OCI-LY3 (cell line): ENCODE measurements around the gene CDKN1B.

Source experiments
- H2AFZ ChIP-seq: fragments of 200-600, 300-600 bp; shearing (Covaris generic); 2 replicates; pipeline ENCODE4 v1.6.0; 2014; ENCODE audit warnings: antibody characterized with exemption, low read depth, low read length
- H3K27ac ChIP-seq: fragments of 200-600, 300-600 bp; sonication (generic); 2 replicates; pipeline ENCODE4 v1.5.1; 2014; ENCODE audit warnings: mild to moderate bottlenecking, low read length, moderate library complexity, mixed read lengths
- H3K27me3 ChIP-seq: fragments of 200-600, 300-600 bp; sonication (generic); 2 replicates; pipeline ENCODE4 v1.6.1; 2014; ENCODE audit warnings: low read depth, low read length, mixed read lengths
- H3K36me3 ChIP-seq: fragments of 200-600, 300-600 bp; sonication (generic); replicated peaks from 2 replicates; pipeline ENCODE3; 2014; ENCODE audit warnings: low read depth, low read length, mixed read lengths
- H3K4me1 ChIP-seq: fragments of 300-600, 200-600 bp; sonication (generic); 2 replicates; pipeline ENCODE4 v1.6.1; 2014; ENCODE audit warnings: low read length, mixed read lengths
- H3K4me2 ChIP-seq: fragments of 200-600, 300-600 bp; sonication (generic); 2 replicates; pipeline ENCODE4 v1.6.1; 2014; ENCODE audit warnings: low read length, mixed read lengths
- H3K4me3 ChIP-seq: fragments of 300-600, 200-600 bp; sonication (generic); 2 replicates; pipeline ENCODE4 v1.5.1; 2014; ENCODE audit warnings: antibody characterized with exemption, mild to moderate bottlenecking, low read length, moderate library complexity
- H3K79me2 ChIP-seq: fragments of 300-600, 200-600 bp; shearing (Covaris generic); 2 replicates; pipeline ENCODE4 v1.6.1; 2014; ENCODE audit warnings: mild to moderate bottlenecking, low read length, mixed read lengths
- H3K9ac ChIP-seq: fragments of 300-600, 200-600 bp; shearing (Covaris generic); 2 replicates; pipeline ENCODE4 v1.6.0; 2014; ENCODE audit warnings: mild to moderate bottlenecking, low read length, moderate library complexity
- H3K9me3 ChIP-seq: fragments of 200-600, 300-600 bp; shearing (Covaris generic); 2 replicates; pipeline ENCODE4 v1.6.1; 2014; ENCODE audit warnings: low read length, mixed read lengths; ENCODE audit not compliant: insufficient read depth
- H4K20me1 ChIP-seq: fragments of 200-600, 300-600 bp; sonication (generic); 2 replicates; pipeline ENCODE4 v1.6.1; 2016; ENCODE audit warnings: low read length, mixed read lengths; ENCODE audit not compliant: insufficient read depth
- CTCF ChIP-seq: fragments of 200-600, 300-600 bp; sonication (generic); IDR thresholded peaks from 2 replicates; pipeline ENCODE4 v1.5.1; 2014; ENCODE audit warnings: antibody characterized with exemption, low read length, low read depth
- EZH2phosphoT487 ChIP-seq: fragments of 200-600 bp; shearing (Covaris generic); IDR thresholded peaks from 2 replicates; pipeline ENCODE4 v1.6.1; 2018; ENCODE audit warnings: antibody characterized with exemption, mixed run types, low read depth

Gene CDKN1B

GRCh38 chr12:12714276-12715021 is 2.7 kb upstream of the CDKN1B start:
- Histone ChIP-seq H3K9ac (peak overlapping the region; percentile 43), H3K27ac (peak overlapping the region; percentile 29), H4K20me1 (peaks cover 11% of the 10 kb centered on the region; the same call in 1 of the 2 replicates)

DNA sequence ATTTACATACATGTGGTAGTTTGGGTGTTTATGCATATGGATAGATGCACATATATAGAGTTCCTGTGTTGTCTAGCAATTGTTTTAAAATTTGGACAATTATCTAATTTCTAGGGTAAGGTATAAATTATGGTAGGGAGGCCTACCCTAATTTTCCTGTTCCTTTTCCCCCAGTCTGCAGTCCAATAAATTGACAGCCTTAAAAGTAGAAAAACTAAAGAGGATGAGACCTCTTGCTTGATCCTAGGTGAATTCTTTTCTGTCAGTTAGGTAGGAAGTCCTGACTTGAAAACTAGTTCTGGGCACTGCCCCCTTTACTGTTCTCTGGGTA is 2.1 kb upstream of the CDKN1B start:
- Histone ChIP-seq H3K79me2 (peaks cover 29% of the 10 kb centered on the region), H4K20me1 (peaks cover 14% of the 10 kb centered on the region; the same call in 1 of the 2 replicates), H3K4me3 (peak overlapping the region; percentile 97), H3K4me1 (peaks cover 38% of the 10 kb centered on the region), H3K27ac (peak overlapping the region; percentile 96), H2AFZ (peak overlapping the region; percentile 59), H3K9me3 (no peaks in the 10 kb centered on the region), H3K27me3 (no peaks in the 10 kb centered on the region), H3K9ac (peak overlapping the region; percentile 99; the same call in 1 of the 2 replicates), H3K4me2 (peak overlapping the region; percentile 97), H3K36me3 (peaks cover 21% of the 10 kb centered on the region)
- no peak for TF ChIP-seq CTCF
- no peak for TF ChIP-seq EZH2phosphoT487

More at GRCh38 chr12:12714276-12715021, 2.7 kb upstream of the CDKN1B start:
- Histone ChIP-seq H2AFZ (peak overlapping the region; percentile 50; the same call in 1 of the 2 replicates), H3K4me1 (peaks cover 33% of the 10 kb centered on the region), H3K36me3 (peaks cover 16% of the 10 kb centered on the region), H3K4me3 (peak overlapping the region; percentile 97), H3K9me3 (no peaks in the 10 kb centered on the region), H3K27me3 (no peaks in the 10 kb centered on the region), H3K79me2 (peaks cover 23% of the 10 kb centered on the region), H3K4me2 (peak overlapping the region; percentile 97)
- TF ChIP-seq CTCF (peak; percentile 43), EZH2phosphoT487 (no peak)

DNA sequence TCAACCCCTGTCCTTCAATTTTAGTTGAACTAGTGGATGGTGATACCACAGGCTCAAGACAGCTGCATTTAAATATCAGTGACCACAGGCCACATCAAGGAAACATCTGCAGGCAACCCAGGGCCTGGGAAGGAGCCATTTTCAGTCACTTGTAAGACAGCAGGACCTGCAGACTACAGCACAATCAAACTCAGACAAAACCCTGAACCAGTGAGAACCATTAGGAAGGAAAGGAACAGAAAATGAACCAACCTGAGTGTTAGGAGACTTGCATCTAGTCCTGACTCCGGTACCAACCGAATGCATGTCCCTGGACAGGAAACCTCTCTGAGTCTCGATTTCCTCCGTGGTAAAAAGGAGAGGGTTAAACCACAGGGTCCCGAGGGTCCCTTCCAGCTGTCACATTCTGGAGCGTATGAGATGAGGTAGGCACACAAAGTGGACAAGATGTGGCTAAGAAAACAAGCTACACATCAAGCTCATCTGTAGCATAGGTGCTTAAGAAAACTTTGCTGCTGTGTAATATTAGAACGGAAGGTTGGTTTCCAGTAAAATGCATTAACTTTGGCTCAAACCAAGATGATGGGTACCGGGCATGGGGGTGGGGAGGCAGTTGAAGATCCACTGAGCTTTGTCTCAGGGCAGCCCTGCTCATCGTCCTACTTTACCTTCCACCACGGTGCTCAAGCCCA is 1.6 kb upstream of the CDKN1B start:
- peak overlapping the region; percentile 96 for H3K27ac ChIP-seq
- H3K4me3 ChIP-seq = peak overlapping the region; percentile 97
- H3K4me1 ChIP-seq = peaks cover 43% of the 10 kb centered on the region
- peaks cover 14% of the 10 kb centered on the region; the same call in 1 of the 2 replicates for H4K20me1 ChIP-seq
- H3K4me2 ChIP-seq = peak overlapping the region; percentile 97
- H3K79me2 ChIP-seq = peaks cover 34% of the 10 kb centered on the region
- peak overlapping the region; percentile 59 for H2AFZ ChIP-seq
- peak overlapping the region; percentile 99 for H3K9ac ChIP-seq
- H3K9me3 ChIP-seq = no peaks in the 10 kb centered on the region
- no peaks in the 10 kb centered on the region for H3K27me3 ChIP-seq
- no peak for TF ChIP-seq EZH2phosphoT487
- no peak for TF ChIP-seq CTCF
- peaks cover 25% of the 10 kb centered on the region for H3K36me3 ChIP-seq

DNA sequence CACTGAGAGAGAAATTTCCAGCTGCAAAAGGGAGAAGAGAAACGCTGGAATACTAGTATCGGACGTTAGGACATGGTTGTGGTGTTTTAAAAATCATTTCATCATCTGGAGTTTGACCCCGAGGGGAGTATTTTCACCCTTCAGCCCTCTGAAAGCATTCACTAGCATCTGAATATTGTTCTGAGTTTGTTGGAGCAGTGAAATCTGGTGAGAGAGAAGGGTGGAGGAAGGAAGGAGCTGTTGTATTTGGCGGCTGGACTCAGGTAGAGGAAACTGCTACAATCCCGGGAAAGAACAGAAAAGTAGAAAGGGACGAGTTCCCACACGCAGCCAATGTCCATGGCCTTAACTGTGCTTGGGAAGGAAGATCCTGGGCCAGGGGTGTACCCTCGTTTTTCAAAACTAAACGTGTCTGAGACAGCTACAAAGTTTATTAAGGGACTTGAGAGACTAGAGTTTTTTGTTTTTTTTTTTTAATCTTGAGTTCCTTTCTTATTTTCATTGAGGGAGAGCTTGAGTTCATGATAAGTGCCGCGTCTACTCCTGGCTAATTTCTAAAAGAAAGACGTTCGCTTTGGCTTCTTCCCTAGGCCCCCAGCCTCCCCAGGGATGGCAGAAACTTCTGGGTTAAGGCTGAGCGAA is 896 bp upstream of the CDKN1B start:
- peaks cover 30% of the 10 kb centered on the region for H3K36me3 ChIP-seq
- H3K4me3 ChIP-seq = peak overlapping the region; percentile 97
- H3K4me2 ChIP-seq = peak overlapping the region; percentile 97
- peak overlapping the region; percentile 99 for H3K9ac ChIP-seq
- no peaks in the 10 kb centered on the region for H3K27me3 ChIP-seq
- peak overlapping the region; percentile 96 for H3K27ac ChIP-seq
- TF ChIP-seq CTCF = no peak
- TF ChIP-seq EZH2phosphoT487 = no peak
- H2AFZ ChIP-seq = no peak overlapping the region
- peaks cover 14% of the 10 kb centered on the region; the same call in 1 of the 2 replicates for H4K20me1 ChIP-seq
- H3K79me2 ChIP-seq = peaks cover 41% of the 10 kb centered on the region
- no peaks in the 10 kb centered on the region for H3K9me3 ChIP-seq
- H3K4me1 ChIP-seq = peaks cover 50% of the 10 kb centered on the region
